GM19467 (cell line): ENCODE results near the gene RPS17.
"Not testable (repeated sequence)": the region's sequence is repeated elsewhere in the genome, so short reads cannot be mapped to it uniquely, and the experiment has no call there.

Source experiments
- ATAC-seq: cut with Tn5 transposase; IDR thresholded peaks from one replicate; pipeline ENCODE4 v1.9.1; 2021; ENCODE audit warnings: mild to moderate bottlenecking, moderate library complexity; ENCODE audit not compliant: unreplicated experiment

Gene RPS17

DNA sequence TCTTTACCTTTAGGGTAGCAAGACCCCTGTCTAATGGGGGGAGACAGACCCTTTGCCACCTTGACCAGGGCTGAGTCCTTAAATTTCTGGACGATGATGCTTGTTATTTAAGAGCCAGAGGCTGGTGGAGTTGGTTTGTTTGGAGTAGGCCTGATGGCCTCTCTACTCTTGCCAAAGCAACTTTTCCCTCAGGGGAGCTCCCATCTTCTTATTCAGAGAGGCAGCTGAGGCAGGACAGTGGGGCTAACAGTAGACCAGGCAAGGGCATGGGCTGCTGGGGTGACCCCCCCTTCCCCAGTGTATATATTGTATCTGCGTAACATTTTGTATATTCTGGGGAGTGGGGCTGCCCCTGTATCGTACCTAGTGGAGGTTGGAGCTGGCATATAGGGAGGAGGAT is 10.3 kb downstream of the RPS17 start:
- no peak for ATAC-seq

DNA sequence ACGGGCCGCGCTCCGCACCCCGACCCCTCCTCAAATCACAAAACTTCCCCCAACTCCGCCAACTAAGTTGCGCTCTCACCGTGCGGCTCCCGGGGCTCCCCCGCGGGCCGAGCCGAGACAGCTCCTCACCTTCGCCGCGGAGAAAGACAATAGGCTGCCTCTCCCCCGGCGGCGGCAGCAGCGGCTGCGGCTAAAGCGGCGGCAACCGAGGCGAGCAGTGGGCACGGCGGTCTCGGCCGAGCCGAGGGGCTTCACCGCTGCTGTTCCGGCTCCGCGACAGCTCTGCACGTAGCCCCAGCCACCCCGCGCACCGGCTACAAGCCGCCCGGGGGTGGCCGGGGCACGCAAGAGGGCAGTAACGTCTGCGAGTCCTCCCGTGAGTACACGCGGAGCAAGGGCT is 26.7 kb downstream of the RPS17 start:
- not testable (repeated sequence) for ATAC-seq

GRCh38 chr15:82507693-82508092 is 32.6 kb downstream of the RPS17 start:
- ATAC-seq: not testable (repeated sequence)

DNA sequence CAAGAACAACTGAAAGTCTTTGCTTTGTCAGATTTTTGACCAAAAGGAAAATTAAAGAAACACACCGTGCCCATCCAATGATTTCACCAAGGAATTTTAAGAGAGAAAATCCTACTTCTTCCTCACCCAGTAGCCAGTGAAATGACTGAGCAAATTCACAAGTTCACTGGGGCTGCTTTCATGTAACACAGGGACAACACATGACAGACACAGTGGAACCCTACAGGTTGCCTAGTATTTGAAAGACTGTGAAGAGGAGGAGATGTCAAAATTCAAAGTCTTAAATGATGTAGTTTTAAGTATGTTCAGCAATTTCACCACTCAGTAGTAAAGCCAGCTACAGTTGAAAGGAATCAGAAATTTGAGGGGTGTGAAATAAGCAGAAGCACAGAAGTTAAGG is 33.2 kb downstream of the RPS17 start:
- not testable (repeated sequence) for ATAC-seq

GRCh38 chr15:82505842-82506241 is 34.4 kb downstream of the RPS17 start:
- ATAC-seq: not testable (repeated sequence)

DNA sequence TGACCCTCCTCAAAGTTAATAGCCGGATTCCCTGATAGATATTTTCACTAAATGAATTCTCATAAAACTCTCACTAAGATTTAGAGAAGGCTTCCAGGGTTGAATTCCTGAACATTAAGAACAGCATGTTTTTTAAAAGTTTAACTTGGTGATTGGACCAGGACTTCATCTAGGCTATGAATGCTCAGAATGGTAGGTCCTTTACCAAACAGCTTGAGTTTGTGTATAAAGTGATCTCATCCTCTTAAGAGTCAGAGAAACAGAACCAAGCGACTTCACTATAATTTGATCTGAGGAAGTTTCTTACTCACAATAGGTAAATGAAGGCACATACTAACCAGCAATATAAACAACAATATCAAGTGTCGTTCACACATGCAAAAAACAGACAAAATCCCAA is 36.2 kb downstream of the RPS17 start:
- ATAC-seq: not testable (repeated sequence)

DNA sequence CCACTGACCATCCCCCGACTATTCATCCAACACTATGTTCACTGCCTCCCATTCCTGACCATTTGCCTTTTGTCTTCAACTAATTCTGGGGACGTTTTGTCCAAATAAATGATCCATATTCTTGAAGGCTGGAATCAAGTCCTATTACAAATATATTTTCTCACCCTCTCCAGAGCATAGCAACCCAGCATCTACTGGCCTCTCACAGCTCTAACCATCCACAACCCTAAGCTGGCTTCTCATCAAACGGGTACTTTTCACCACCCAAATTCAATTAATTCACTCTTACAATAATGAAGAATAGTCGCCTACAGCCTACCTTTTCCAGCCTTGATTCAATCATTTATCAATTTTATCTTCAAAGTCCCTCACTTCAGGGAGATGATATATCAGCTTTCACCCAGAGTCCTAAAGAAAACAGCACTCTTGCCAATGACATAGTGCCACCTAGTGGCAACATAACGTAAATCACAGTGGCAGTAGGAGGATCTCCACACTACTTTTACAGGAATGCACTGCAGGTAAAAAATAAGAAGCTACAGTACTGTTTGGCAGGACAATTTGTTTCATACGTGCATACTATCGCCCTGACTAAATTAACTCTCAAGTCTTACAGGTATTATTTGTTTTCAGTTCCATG is 37.4 kb downstream of the RPS17 start:
- ATAC-seq: not testable (repeated sequence)

GRCh38 chr15:82500772-82501171 is 39.5 kb downstream of the RPS17 start:
- ATAC-seq: not testable (repeated sequence)

GRCh38 chr15:82497978-82498377 is 42.3 kb downstream of the RPS17 start:
- not testable (repeated sequence) for ATAC-seq

DNA sequence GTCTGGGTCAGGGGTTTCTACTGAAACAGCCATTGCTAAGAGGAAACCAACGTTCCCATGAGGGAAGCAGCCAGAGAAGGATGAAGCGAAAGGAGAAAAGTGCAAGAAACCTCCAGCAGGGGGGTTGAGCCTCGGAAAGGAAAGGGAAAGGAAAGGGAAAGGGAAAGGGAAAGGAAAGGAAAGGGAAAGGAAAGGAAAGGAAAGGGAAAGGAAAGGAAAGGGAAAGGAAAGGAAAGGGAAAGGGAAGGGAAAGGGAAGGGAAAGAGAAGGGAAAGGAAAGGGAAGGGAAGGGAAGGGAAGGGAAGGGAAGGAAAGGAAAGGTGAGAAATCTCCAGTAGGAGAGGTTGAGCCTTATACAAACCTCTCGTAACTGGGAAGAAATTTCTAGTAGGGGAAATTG is 52.0 kb downstream of the RPS17 start:
- not testable (repeated sequence) for ATAC-seq

DNA sequence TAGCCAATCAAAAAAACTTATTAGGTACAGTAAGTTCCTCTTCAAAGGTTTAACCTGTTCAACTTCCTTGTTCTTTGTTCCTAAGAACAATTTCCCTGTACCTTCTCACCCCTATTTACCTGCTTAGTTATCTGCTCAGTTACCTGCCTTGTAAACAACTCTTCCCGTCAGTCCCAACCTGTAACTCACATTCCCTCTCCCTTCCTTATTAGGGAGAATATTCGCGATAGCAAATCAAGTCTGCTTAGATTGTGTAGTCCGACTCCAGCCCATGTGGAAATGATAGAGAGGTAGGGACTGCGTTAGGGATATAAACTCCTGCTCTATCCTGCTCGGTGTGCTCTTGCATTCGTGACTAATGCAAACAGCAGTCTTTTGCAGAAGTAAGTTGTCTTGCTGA is 53.2 kb downstream of the RPS17 start:
- not testable (repeated sequence) for ATAC-seq
